ENCODE data around the gene GBX1. TPM values are rescaled to one million over a fixed set of nuclear protein-coding genes. Genes with fewer than 3 reads are reported as not detected.

GBX1 gene
- total and polyA plus RNA-seq, 3 experiments from 2014 or later, result not detected

DNA sequence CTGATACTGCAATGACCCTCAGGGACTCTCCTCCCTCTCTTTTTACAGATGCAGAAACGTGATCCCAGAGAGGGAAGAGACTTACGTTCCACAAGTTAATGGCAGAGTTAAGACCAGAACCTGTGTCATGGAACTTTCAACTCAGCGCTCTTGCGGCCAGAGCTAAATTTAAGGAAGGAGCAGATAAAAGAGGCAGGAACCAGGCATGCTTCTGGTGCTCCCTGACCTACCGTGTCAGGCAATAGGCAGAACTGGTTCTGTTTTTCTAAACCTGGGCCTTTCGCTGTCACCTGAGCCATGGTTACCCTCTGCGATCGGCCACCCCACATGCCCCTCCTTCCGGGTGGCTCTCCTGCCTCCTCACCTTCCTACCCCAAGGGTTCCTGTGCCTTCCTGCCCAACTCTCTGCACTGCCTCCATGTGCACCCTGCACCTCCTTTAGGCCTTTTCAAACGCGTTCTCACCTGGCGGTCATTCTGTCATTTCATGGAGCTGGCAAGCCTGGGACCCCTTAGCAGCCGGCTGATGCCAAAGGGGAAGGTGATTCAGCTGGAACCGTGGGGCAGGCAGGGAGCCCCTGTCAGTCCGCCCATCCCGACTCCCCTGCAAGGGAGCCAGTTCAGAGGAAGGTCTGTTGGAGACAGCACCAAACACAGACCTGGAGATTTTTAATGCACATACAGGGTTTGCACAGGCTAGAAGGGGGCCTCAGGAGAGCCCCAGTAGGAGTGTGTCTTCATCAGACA is 7.7 kb upstream of the GBX1 start:
- H3K4me3 ChIP-seq (ENCODE audit: low read length), result no peak overlapping the region
- no peaks in the 10 kb centered on the region for H3K9me3 ChIP-seq (ENCODE audit: low read length)
- H3K27me3 ChIP-seq (ENCODE audit: insufficient read depth, low read length, poor library complexity, severe bottlenecking), result no peaks in the 10 kb centered on the region
- ChIA-PET POLR2A (no interaction called here), CTCF (interaction anchor here (0.8 to 0.9 kb wide), 2 partner anchors 51 to 69 kb away, joined by 3 read pairs; partner anchors contain the start of gene ABCF2)
- no peaks in the 10 kb centered on the region for H3K36me3 ChIP-seq (ENCODE audit: insufficient read depth, low read length)
- no peaks in the 10 kb centered on the region for H3K4me1 ChIP-seq (ENCODE audit: insufficient read depth, low read length)
- H3K27ac ChIP-seq (ENCODE audit: low read depth, low read length), result no peak overlapping the region
- Mint-ChIP-seq H3K27ac (no peak overlapping the region), H3K9me3 (no peaks in the 10 kb centered on the region), H3K36me3 (peaks cover 0 to 2% (median 0%) of the 10 kb centered on the region in 3 donors), H3K27me3 (peaks cover 31 to 60% of the 10 kb centered on the region in 2 donors), H3K4me1 (peaks cover 8 to 12% (median 10%) of the 10 kb centered on the region in 3 donors), H3K4me3 (no peak overlapping the region)
- no peak for DNase-seq

DNA sequence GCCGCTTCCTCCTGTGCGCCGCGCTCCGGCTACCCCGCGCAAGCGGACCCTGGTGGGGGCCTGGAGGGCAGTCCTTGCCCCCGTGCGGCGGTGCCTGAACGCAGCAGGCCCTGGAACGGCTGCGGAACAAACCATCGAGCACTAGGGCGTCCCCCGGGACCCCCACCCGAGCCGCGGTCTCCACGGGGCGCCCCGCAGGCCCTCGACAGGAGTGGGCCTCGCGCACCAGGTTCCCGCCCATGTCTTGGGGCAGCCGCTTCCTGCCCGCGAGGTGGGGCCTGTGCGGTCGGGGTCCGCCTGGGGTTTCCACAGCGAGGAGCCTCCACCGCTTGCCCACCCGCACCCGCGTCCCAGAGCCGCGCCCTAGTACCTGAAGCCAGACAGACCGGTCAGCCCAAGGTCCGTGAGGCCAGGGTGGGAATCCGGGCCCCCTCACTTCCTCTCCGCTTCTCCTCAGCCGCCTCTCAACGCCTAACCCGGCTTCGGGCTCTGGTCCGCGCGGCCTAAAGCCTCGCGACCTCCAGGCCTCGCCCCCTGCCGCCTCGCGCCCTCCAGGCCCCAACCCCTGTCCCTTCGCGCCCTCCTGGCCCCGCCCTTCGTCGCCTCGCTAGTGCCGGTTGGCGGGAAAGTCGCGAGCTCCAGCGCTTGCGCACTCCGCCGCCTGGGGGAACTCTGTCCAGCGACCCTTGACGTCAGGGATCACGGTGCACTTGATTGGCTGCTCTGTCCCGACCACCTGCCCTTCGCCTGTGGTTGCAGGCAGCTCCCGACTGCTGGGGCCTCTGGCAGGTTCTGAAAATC is 7.0 kb upstream of the GBX1 start:
- no peak overlapping the region for H3K27ac Mint-ChIP-seq
- Histone ChIP-seq H3K4me3 (ENCODE audit: low read length) (no peak overlapping the region), H3K9me3 (ENCODE audit: low read length) (no peaks in the 10 kb centered on the region), H3K36me3 (ENCODE audit: insufficient read depth, low read length) (no peaks in the 10 kb centered on the region), H3K27me3 (ENCODE audit: insufficient read depth, low read length, poor library complexity, severe bottlenecking) (no peaks in the 10 kb centered on the region), H3K27ac (ENCODE audit: low read depth, low read length) (no peak overlapping the region), H3K4me1 (ENCODE audit: insufficient read depth, low read length) (no peaks in the 10 kb centered on the region)
- H3K9me3 Mint-ChIP-seq, result no peaks in the 10 kb centered on the region
- ChIA-PET CTCF (no interaction called here), POLR2A (no interaction called here)
- peaks cover 0 to 2% (median 0%) of the 10 kb centered on the region in 3 donors for H3K36me3 Mint-ChIP-seq
- peaks cover 36 to 62% of the 10 kb centered on the region in 2 donors for H3K27me3 Mint-ChIP-seq
- H3K4me1 Mint-ChIP-seq, result peaks cover 8 to 12% (median 10%) of the 10 kb centered on the region in 3 donors
- DNase-seq, result peak in 1 of 5 donors; percentile 30
- H3K4me3 Mint-ChIP-seq, result no peak overlapping the region

DNA sequence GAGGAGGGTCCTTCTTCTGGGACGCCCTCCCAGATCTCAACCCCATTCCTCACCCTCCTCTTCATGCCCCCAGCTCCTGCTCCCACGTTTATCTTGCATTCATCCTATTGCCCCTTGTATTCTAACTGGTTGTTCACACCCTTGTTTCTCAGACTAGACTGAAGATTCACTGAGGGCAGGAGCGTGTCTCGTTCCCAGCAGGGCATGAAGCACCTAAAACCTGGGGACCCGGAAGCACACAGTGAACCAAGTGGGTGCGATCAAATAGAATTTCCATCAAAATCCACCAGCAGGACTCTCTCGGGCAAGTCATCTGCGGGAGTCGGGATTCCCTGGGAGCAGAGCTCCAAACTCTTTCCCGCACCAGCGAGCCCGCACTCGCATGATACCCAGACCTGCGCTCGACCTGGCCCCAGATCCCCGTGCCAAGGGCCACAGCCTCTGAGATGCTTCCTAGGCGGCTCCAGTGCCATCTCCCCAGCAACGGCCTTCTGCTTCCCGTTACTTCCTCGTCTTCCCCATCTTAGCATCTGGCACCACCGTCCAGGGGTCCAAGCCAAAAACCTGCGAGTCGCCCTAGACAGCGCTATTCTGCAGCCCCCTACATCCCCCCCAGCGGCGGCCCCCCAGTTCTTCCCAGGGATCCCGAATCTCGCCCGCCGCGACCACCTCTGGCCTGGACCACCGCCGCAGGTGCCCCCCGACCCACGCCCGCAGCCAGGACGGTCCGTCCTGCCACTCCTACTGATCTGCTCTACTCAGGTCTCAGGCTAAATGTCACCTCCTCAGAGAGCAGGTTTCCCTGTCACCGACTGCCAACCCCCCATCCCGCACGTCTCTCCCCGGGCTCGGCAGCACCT is 6.1 kb upstream of the GBX1 start:
- Histone ChIP-seq H3K36me3 (ENCODE audit: insufficient read depth, low read length) (no peaks in the 10 kb centered on the region), H3K27ac (ENCODE audit: low read depth, low read length) (no peak overlapping the region), H3K4me1 (ENCODE audit: insufficient read depth, low read length) (no peaks in the 10 kb centered on the region), H3K4me3 (ENCODE audit: low read length) (no peak overlapping the region), H3K27me3 (ENCODE audit: insufficient read depth, low read length, poor library complexity, severe bottlenecking) (peaks cover 6% of the 10 kb centered on the region), H3K9me3 (ENCODE audit: low read length) (no peaks in the 10 kb centered on the region)
- Mint-ChIP-seq H3K27me3 (peaks cover 41 to 65% of the 10 kb centered on the region in 2 donors), H3K9me3 (no peaks in the 10 kb centered on the region), H3K36me3 (no peaks in the 10 kb centered on the region), H3K4me1 (peaks cover 10 to 14% (median 11%) of the 10 kb centered on the region in 3 donors), H3K4me3 (no peak overlapping the region), H3K27ac (no peak overlapping the region)
- DNase-seq, result no peak
- POLR2A ChIA-PET, result no interaction called here
- CTCF ChIA-PET, result no interaction called here

DNA sequence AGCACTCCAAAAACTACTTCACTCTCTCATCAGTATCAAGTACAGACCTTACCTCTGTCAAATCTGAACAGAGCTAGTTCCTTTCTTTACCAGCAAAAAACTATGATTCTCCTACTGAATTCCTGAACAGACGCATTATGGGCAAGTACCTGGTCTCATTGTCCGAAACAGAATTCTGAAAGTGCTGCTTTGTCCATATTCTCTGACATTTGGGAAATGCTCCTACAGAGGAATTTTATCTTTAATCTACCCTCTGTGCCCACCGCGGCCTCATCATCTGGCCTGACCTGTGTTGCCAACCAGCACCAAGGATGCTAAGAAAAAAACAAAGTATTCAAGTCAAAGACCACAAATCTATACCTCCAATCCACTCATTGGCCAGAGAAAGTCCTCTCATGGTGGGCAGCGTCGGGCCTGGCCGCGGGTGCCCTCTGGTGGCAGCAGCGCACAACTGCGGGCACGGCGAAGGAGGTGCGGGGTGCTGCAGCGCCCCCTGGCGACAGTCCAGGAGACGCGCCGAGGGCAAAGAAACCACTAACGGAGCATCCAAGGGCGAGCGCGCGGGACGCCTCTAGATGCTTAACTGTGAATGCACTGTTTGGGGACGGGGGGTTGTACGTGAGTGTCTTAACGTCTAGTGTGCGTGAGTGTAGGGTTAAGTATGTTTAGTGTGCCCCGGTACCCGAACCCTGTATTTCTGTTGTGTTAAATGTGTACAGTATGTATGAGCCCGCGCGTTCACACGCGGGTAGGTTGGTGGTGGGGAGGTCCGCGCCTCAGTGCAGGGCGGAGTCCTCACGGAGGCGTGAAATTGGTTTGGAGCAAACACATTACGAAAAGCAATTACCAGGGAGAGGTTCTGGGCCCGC is 5.0 kb upstream of the GBX1 start:
- no peaks in the 10 kb centered on the region for H3K9me3 ChIP-seq (ENCODE audit: low read length)
- peaks cover 14 to 17% (median 16%) of the 10 kb centered on the region in 3 donors for H3K4me1 Mint-ChIP-seq
- no peak overlapping the region for H3K27ac ChIP-seq (ENCODE audit: low read depth, low read length)
- H3K27me3 ChIP-seq (ENCODE audit: insufficient read depth, low read length, poor library complexity, severe bottlenecking), result peaks cover 11% of the 10 kb centered on the region
- H3K4me3 ChIP-seq (ENCODE audit: low read length), result no peak overlapping the region
- H3K27ac Mint-ChIP-seq, result peak overlapping the region in 3 of 8 donors; percentile 0 to 50 (median 21)
- no peaks in the 10 kb centered on the region for H3K36me3 Mint-ChIP-seq
- ChIA-PET POLR2A (no interaction called here), CTCF (interaction anchor here (0.7 to 1.0 kb wide), 2 partner anchors 10 to 48 kb away, joined by 3 to 7 read pairs; no protein-coding TSS in a partner anchor)
- H3K27me3 Mint-ChIP-seq, result peaks cover 43 to 67% of the 10 kb centered on the region in 2 donors
- H3K4me1 ChIP-seq (ENCODE audit: insufficient read depth, low read length), result no peaks in the 10 kb centered on the region
- H3K4me3 Mint-ChIP-seq, result no peak overlapping the region
- no peaks in the 10 kb centered on the region for H3K9me3 Mint-ChIP-seq
- peak; percentile 72 to 84 (median 73) for DNase-seq
- H3K36me3 ChIP-seq (ENCODE audit: insufficient read depth, low read length), result no peaks in the 10 kb centered on the region

DNA sequence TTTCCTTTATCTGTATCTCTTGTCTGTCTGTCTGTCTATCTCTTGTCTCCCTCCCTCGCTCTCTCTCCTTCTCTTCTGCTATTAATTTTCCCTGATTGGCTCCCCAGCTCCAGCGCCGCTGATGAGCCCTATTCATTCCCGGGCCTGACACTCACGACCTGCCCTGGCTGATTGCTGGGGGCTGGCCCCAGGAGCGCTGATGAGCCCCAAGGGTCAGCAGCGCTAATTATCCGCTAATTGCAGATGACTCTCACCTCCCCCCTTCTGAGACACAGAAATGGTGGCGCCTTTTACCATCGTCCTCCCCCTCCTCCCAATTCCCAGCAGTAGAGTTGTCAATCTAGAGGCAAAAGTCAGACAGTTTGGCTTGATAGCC is 1.3 kb upstream of the GBX1 start:
- no peak for DNase-seq
- Mint-ChIP-seq H3K4me1 (peaks cover 14 to 18% (median 16%) of the 10 kb centered on the region in 3 donors), H3K9me3 (no peaks in the 10 kb centered on the region), H3K27me3 (peaks cover 38 to 45% of the 10 kb centered on the region in 2 donors), H3K36me3 (no peaks in the 10 kb centered on the region), H3K4me3 (peak overlapping the region in 6 of 7 donors; percentile 73 to 82 (median 78)), H3K27ac (peak overlapping the region in 1 of 8 donors; percentile 24)
- Histone ChIP-seq H3K4me1 (ENCODE audit: insufficient read depth, low read length) (peaks cover 5% of the 10 kb centered on the region), H3K27ac (ENCODE audit: low read depth, low read length) (no peak overlapping the region), H3K4me3 (ENCODE audit: low read length) (no peak overlapping the region), H3K9me3 (ENCODE audit: low read length) (no peaks in the 10 kb centered on the region), H3K27me3 (ENCODE audit: insufficient read depth, low read length, poor library complexity, severe bottlenecking) (peaks cover 34% of the 10 kb centered on the region), H3K36me3 (ENCODE audit: insufficient read depth, low read length) (no peaks in the 10 kb centered on the region)
- POLR2A ChIA-PET, result no interaction called here
- CTCF ChIA-PET, result interaction anchor here (0.6 to 3.3 kb wide), 5 partner anchors 9 to 75 kb away, joined by 3 to 12 read pairs (median 6); no protein-coding TSS in a partner anchor

DNA sequence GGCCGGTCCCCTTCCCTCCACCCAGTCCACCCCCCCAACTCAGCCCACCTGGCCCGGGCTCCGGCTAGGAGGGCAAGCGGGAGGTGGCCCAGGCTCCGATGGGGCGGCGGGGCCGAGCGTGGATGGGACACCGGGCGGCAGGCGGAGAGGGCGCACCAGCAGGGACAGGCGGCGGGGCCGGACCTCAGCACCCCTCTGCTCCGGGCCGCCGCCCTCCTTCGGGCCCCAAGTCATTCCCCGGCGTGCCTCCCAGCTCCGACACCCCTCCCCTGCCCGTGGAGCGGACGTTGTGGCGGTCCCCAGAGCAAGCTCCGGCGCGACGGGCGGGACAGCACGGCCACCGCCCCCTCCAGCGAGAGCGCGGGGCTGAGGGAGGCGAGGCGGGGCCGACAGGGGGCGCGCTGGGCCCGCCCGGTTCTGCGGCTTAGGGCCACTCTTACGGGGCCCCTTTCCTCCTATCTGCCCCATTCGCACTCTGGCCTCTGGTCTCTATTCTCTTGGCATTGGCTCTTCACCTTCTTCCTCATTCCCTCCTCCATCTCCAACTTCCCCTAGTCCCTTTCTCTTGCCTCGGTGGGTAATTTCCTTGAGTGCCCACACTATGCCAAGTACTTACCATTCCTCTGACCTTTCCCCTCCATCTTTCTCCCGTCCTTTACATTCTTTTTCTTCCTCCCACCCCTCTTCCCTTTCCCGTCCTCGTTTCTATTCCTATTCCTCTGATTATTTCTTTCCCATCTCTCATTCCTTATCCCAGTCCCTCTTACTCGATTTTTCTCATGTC is 701 bp upstream of the GBX1 start:
- H3K27me3 Mint-ChIP-seq, result peaks cover 35 to 39% of the 10 kb centered on the region in 2 donors
- H3K36me3 Mint-ChIP-seq, result no peaks in the 10 kb centered on the region
- Histone ChIP-seq H3K4me1 (ENCODE audit: insufficient read depth, low read length) (peaks cover 5% of the 10 kb centered on the region), H3K9me3 (ENCODE audit: low read length) (no peaks in the 10 kb centered on the region), H3K4me3 (ENCODE audit: low read length) (no peak overlapping the region), H3K27me3 (ENCODE audit: insufficient read depth, low read length, poor library complexity, severe bottlenecking) (peaks cover 34% of the 10 kb centered on the region), H3K27ac (ENCODE audit: low read depth, low read length) (no peak overlapping the region), H3K36me3 (ENCODE audit: insufficient read depth, low read length) (no peaks in the 10 kb centered on the region)
- H3K4me3 Mint-ChIP-seq, result peak overlapping the region; percentile 73 to 91 (median 79)
- ChIA-PET CTCF (interaction anchor here (0.6 to 3.3 kb wide), 9 partner anchors 9 to 270 kb away, joined by 3 to 12 read pairs (median 3); partner anchors contain the start of gene CHPF2), POLR2A (no interaction called here)
- H3K9me3 Mint-ChIP-seq, result no peaks in the 10 kb centered on the region
- peak; percentile 46 to 69 (median 55) for DNase-seq
- H3K4me1 Mint-ChIP-seq, result peaks cover 14 to 16% (median 15%) of the 10 kb centered on the region in 3 donors
- H3K27ac Mint-ChIP-seq, result peak overlapping the region in 1 of 8 donors; percentile 24
